Naive thymus-derived CD8-positive, alpha-beta T cell (primary cell): ENCODE measurements around the gene CSH1. TPM values are rescaled to one million over a fixed set of nuclear protein-coding genes. Genes with fewer than 3 reads are reported as not detected.
A peak's percentile ranks its signal among the peaks of the same experiment; 100 is the strongest.
"Not testable (repeated sequence)": the region's sequence is repeated elsewhere in the genome, so short reads cannot be mapped to it uniquely, and the experiment has no call there.

ENCODE experiments used
- ATAC-seq, 2 donors: fragments of 150-1000 bp; cut with Tn5 transposase in 1 of 2; sonication (Bioruptor Pico), chemical (Tn5 transposase) in 1 of 2; 1 replicate in 1 of 2; 2 replicates in 1 of 2; pipeline ENCODE4 v1.10.0; 2021; ENCODE audit warnings: mild to moderate bottlenecking in 2 of 2, moderate library complexity in 2 of 2
- POLR2A ChIA-PET: fragments of 350-600 bp; sonication (Branson Sonifier 250); formaldehyde crosslinking; loops from one replicate; lab custom pipeline; 2021; ENCODE audit warnings: antibody characterized with exemption; lab: Charles Lee
- DNase-seq, 10 donors: peaks; one replicate each; pipeline versions ENCODE4 v3.0.0 to v3.0.0-alpha.2; 2020 to 2022
- H3K27ac Mint-ChIP-seq, 10 donors: one replicate each; pipeline ENCODE4 v1.8.0; 2020 to 2022; ENCODE audit warnings: mild to moderate bottlenecking in 10 of 10, mixed read lengths in 10 of 10, moderate library complexity in 4 of 10, inconsistent platforms in 1 of 10
- H3K27me3 Mint-ChIP-seq, 5 donors: one replicate each; pipeline ENCODE4 v1.8.0; 2021 to 2022; ENCODE audit warnings: mixed read lengths in 5 of 5
- H3K36me3 Mint-ChIP-seq, 3 donors: one replicate each; pipeline ENCODE4 v1.8.0; 2020 to 2022; ENCODE audit warnings: mixed read lengths in 3 of 3, mild to moderate bottlenecking in 2 of 3, inconsistent platforms in 1 of 3
- H3K4me1 Mint-ChIP-seq, 4 donors: one replicate each; pipeline ENCODE4 v1.8.0; 2021 to 2022; ENCODE audit warnings: mixed read lengths in 4 of 4
- H3K4me3 Mint-ChIP-seq, 10 donors: one replicate each; pipeline ENCODE4 v1.8.0; 2020 to 2022; ENCODE audit warnings: mild to moderate bottlenecking in 10 of 10, mixed read lengths in 10 of 10, moderate library complexity in 6 of 10, inconsistent platforms in 1 of 10
- H3K9me3 Mint-ChIP-seq, 9 donors: one replicate each; pipeline ENCODE4 v1.8.0; 2020 to 2022; ENCODE audit warnings: mixed read lengths in 9 of 9, mild to moderate bottlenecking in 3 of 9, inconsistent platforms in 1 of 9, moderate library complexity in 1 of 9
- polyA plus RNA-seq, 3 donors: library from polyadenylated mRNA; unstranded; fragments of 300-500 nt; fragmentation: Illumina TruSeq; gene quantifications; one replicate each; pipeline ENCODE4 v1.2.3, GENCODE V29; 2021
- total RNA-seq, 8 experiments: library from RNA in 2 of 8; stranded (reverse) in 2 of 8; gene quantifications; one replicate each; pipeline ENCODE4 v1.2.3 and lab custom pipeline; 2021 to 2026

The CSH1 gene
- total and polyA plus RNA-seq, 5 experiments from 2014 or later = not detected

DNA sequence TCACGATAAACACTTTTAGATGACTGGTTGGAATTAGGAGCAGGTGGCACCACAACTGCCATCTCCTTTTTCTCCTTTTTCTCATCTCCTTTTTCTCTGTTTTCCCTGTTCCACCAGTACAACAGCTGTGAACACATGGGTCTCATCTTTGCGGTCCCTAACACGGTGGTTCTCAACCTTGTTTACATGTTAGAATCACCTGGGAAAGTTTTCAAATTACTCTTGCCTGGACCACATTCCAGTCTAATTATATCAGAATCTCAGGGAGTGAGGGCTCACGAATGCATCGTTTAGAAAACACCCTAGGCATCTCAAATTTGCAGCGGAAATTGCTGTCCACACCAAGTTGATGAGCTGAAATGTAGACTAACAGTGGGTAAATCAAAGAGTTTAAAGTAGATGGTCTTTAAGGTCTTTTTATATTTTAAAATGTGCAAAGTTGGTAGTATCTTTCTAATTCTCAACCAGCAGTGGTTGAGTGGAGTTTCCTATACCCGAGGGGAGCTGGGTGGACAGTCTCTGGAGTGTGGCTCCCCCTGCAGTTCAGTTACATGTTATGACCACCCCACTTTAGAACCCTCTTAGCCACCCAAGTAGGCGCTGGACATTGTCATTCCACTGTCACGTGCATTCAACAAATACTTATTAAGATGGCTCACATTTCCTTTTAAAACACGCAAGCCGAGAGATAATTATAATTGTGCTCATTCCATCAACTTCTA lies 3.9 kb downstream of the CSH1 start:
- H3K36me3 Mint-ChIP-seq, H3K9me3 Mint-ChIP-seq, POLR2A ChIA-PET, H3K27ac Mint-ChIP-seq, H3K4me3 Mint-ChIP-seq, ATAC-seq, H3K4me1 Mint-ChIP-seq, H3K27me3 Mint-ChIP-seq, DNase-seq: not testable (repeated sequence)

GRCh38 chr17:63889026-63889848 lies 7.1 kb downstream of the CSH1 start:
- peak; percentile 71 to 78 for ATAC-seq
- not testable (repeated sequence) for H3K36me3 Mint-ChIP-seq, H3K4me1 Mint-ChIP-seq, H3K27ac Mint-ChIP-seq, H3K27me3 Mint-ChIP-seq, H3K4me3 Mint-ChIP-seq, H3K9me3 Mint-ChIP-seq
- POLR2A ChIA-PET = interaction anchor here (0.7 kb wide), 1 partner anchor 131 kb away, joined by 3 read pairs; no protein-coding TSS in a partner anchor
- peak in 4 of 10 donors; percentile 9 to 53 (median 28) for DNase-seq

DNA sequence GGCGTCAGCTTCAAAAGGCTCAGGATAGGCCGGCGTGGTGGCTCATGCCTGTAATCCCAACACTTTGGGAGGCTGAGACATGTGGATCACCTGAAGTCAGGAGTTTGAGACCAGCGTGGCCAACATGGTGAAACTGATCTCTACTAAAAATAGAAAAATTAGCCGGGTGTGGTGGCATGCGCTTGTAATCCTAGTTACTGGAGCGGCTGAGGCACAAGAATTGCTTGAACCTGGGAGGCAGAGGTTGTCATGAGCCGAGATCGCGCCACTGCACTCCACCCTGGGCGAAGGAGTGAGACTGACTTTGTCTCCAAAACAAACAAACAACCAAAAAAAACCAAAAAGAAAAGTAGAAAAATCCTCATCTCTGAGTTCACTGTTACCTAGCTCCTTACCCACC lies 11.3 kb downstream of the CSH1 start:
- ATAC-seq, H3K4me3 Mint-ChIP-seq, H3K36me3 Mint-ChIP-seq, DNase-seq, POLR2A ChIA-PET, H3K27me3 Mint-ChIP-seq, H3K9me3 Mint-ChIP-seq, H3K27ac Mint-ChIP-seq: not testable (repeated sequence)
- H3K4me1 Mint-ChIP-seq = peaks cover 4 to 11% (median 9%) of the 10 kb centered on the region in 4 donors

DNA sequence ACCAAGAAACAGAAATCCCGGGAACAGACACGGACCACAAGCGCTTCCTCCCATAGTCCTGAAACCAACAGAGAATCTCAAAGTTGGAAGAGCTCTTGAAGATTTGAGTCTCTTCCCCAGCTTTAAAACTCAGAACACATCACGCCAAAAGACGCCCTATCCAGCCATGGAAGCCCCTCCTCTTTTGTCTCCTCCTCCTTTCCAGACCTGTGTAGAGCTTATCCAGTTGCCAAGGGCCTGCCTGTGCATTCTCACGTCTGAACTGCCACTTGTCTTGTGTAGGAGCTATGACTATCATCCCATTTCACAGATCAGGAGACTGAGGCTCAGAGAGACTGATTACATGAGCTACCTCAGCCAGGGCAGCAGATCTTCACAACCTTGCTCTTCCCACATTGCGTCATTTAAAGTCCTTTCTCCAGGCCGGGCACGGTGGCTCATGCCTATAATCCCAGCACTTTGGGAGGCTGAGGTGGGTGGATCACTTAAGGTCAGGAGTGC lies 13.7 kb downstream of the CSH1 start:
- not testable (repeated sequence) for DNase-seq, H3K36me3 Mint-ChIP-seq, H3K9me3 Mint-ChIP-seq, H3K27me3 Mint-ChIP-seq, H3K27ac Mint-ChIP-seq, H3K4me3 Mint-ChIP-seq, H3K4me1 Mint-ChIP-seq, ATAC-seq
- POLR2A ChIA-PET = interaction anchor here (0.6 to 0.7 kb wide), 2 partner anchors 144 to 1396 kb away, joined by 3 to 5 read pairs; no protein-coding TSS in a partner anchor

GRCh38 chr17:63881935-63882601 lies 14.3 kb downstream of the CSH1 start, which contains the start of gene GH2:
GH2 (minus strand) TSS chr17:63881944; CDS start chr17:63881801, 143 bp downstream.
- POLR2A ChIA-PET = no interaction called here
- no peaks in the 10 kb centered on the region for H3K36me3 Mint-ChIP-seq
- H3K27me3 Mint-ChIP-seq = peaks cover 0 to 2% (median 0%) of the 10 kb centered on the region in 5 donors
- ATAC-seq (peak; percentile 90 to 94), DNase-seq (peak; percentile 39 to 73 (median 54))
- H3K9me3 Mint-ChIP-seq = no peaks in the 10 kb centered on the region
- H3K4me3 Mint-ChIP-seq = no peak within 1 kb of the TSS
- H3K4me1 Mint-ChIP-seq = peaks cover 0 to 6% (median 3%) of the 10 kb centered on the region in 4 donors
- H3K27ac Mint-ChIP-seq = peak within 1 kb of the TSS in 1 of 10 donors; percentile 72

GRCh38 chr17:63881337-63881736 lies 15.0 kb downstream of the CSH1 start:
- DNase-seq, H3K9me3 Mint-ChIP-seq, H3K4me3 Mint-ChIP-seq, H3K36me3 Mint-ChIP-seq, POLR2A ChIA-PET, H3K4me1 Mint-ChIP-seq, H3K27ac Mint-ChIP-seq, H3K27me3 Mint-ChIP-seq, ATAC-seq: not testable (repeated sequence)

DNA sequence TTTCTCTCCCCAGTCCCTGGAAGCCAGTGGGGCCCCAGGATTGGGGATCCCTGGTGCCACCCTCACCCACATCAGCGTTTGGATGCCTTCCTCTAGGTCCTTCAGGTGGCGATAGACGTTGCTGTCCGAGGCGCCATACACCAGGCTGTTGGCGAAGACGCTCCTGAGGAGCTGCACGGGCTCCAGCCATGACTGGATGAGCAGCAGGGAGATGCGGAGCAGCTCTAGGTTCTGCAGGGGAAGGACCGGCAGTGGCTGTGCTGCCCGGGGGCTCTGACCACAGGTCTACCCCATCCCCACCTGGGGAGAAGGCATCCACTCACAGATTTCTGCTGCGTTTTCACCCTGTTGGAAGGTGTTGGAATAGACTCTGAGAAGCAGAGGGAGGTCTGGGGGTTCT lies 15.7 kb downstream of the CSH1 start:
- no peaks in the 10 kb centered on the region for H3K27me3 Mint-ChIP-seq
- DNase-seq (no peak), ATAC-seq (no peak)
- no peaks in the 10 kb centered on the region for H3K9me3 Mint-ChIP-seq
- POLR2A ChIA-PET = no interaction called here
- peaks cover 0 to 7% (median 3%) of the 10 kb centered on the region in 4 donors for H3K4me1 Mint-ChIP-seq
- H3K36me3 Mint-ChIP-seq = no peaks in the 10 kb centered on the region
- no peak overlapping the region for H3K4me3 Mint-ChIP-seq
- H3K27ac Mint-ChIP-seq = no peak overlapping the region

GRCh38 chr17:63878413-63878812 lies 18.0 kb downstream of the CSH1 start:
- POLR2A ChIA-PET, H3K27me3 Mint-ChIP-seq, DNase-seq, H3K36me3 Mint-ChIP-seq, H3K4me3 Mint-ChIP-seq, H3K9me3 Mint-ChIP-seq, ATAC-seq: not testable (repeated sequence)
- H3K4me1 Mint-ChIP-seq = peaks cover 0 to 12% (median 3%) of the 10 kb centered on the region in 4 donors
- H3K27ac Mint-ChIP-seq = peak overlapping the region in 1 of 10 donors; percentile 50

- H3K4me1 Mint-ChIP-seq, ATAC-seq, DNase-seq, H3K36me3 Mint-ChIP-seq, H3K4me3 Mint-ChIP-seq, H3K27ac Mint-ChIP-seq, H3K9me3 Mint-ChIP-seq, H3K27me3 Mint-ChIP-seq: not testable (repeated sequence)
- POLR2A ChIA-PET = interaction anchor here (0.6 kb wide), 1 partner anchor 229 kb away, joined by 3 read pairs; no protein-coding TSS in a partner anchor
Observed at GRCh38 chr17:63874693-63875092, 21.7 kb downstream of the CSH1 start.

GRCh38 chr17:63874061-63874626 lies 22.2 kb downstream of the CSH1 start:
- POLR2A ChIA-PET = interaction anchor here (0.6 kb wide), 1 partner anchor 229 kb away, joined by 3 read pairs; no protein-coding TSS in a partner anchor
- not testable (repeated sequence) for H3K36me3 Mint-ChIP-seq, H3K9me3 Mint-ChIP-seq, DNase-seq, H3K4me3 Mint-ChIP-seq, H3K27ac Mint-ChIP-seq, H3K27me3 Mint-ChIP-seq, H3K4me1 Mint-ChIP-seq, ATAC-seq

- ATAC-seq, H3K27ac Mint-ChIP-seq, H3K36me3 Mint-ChIP-seq, DNase-seq, H3K4me3 Mint-ChIP-seq, H3K9me3 Mint-ChIP-seq, H3K4me1 Mint-ChIP-seq, POLR2A ChIA-PET, H3K27me3 Mint-ChIP-seq: not testable (repeated sequence)
Observed at GRCh38 chr17:63873577-63873976, 22.8 kb downstream of the CSH1 start, which contains the start of gene CSH2. CSH2 (minus strand) TSS chr17:63873677; CDS start chr17:63873614, 63 bp downstream.

- H3K4me3 Mint-ChIP-seq, H3K4me1 Mint-ChIP-seq, ATAC-seq, DNase-seq, H3K27ac Mint-ChIP-seq, H3K36me3 Mint-ChIP-seq, H3K9me3 Mint-ChIP-seq, H3K27me3 Mint-ChIP-seq, POLR2A ChIA-PET: not testable (repeated sequence)
Observed at GRCh38 chr17:63871646-63872365, 24.6 kb downstream of the CSH1 start.
